Measurements from ENCODE around the gene LARP1.
"Not testable (repeated sequence)": the region's sequence is repeated elsewhere in the genome, so short reads cannot be mapped to it uniquely, and the experiment has no call there.

LARP1 gene

GRCh38 chr5:154755361-154756008 lies at the start of gene LARP1:
TSS of gene LARP1 (plus strand) at chr5:154755377. CDS start at chr5:154755758, 381 bp downstream.
- no peak for DNase-seq

GRCh38 chr5:154706416-154706815 lies 48.8 kb upstream of the LARP1 start:
- DNase-seq, result no peak

GRCh38 chr5:154707641-154708040 lies 47.5 kb upstream of the LARP1 start:
- DNase-seq, result no peak

- DNase-seq, result no peak
Observed at GRCh38 chr5:154708207-154708606, 47.0 kb upstream of the LARP1 start.

- DNase-seq, result no peak
Observed at GRCh38 chr5:154708846-154709245, 46.3 kb upstream of the LARP1 start.

GRCh38 chr5:154709368-154710305 lies 45.5 kb upstream of the LARP1 start:
- no peak for DNase-seq

GRCh38 chr5:154712518-154713437 lies 42.4 kb upstream of the LARP1 start:
- DNase-seq, result no peak

- no peak for DNase-seq
Observed at GRCh38 chr5:154713615-154714125, 41.5 kb upstream of the LARP1 start.

- DNase-seq, result no peak
Observed at GRCh38 chr5:154714266-154714986, 40.8 kb upstream of the LARP1 start.

GRCh38 chr5:154721481-154722058 lies 33.6 kb upstream of the LARP1 start:
- DNase-seq, result no peak

GRCh38 chr5:154722097-154722496 lies 33.1 kb upstream of the LARP1 start:
- no peak for DNase-seq

GRCh38 chr5:154722936-154723335 lies 32.2 kb upstream of the LARP1 start:
- no peak for DNase-seq

GRCh38 chr5:154723740-154724505 lies 31.3 kb upstream of the LARP1 start:
- no peak for DNase-seq

- DNase-seq, result no peak
Observed at GRCh38 chr5:154727361-154727760, 27.8 kb upstream of the LARP1 start.

GRCh38 chr5:154728939-154729588 lies 26.1 kb upstream of the LARP1 start:
- DNase-seq, result no peak

- DNase-seq, result no peak
Observed at GRCh38 chr5:154729613-154730012, 25.6 kb upstream of the LARP1 start.

GRCh38 chr5:154730761-154731160 lies 24.4 kb upstream of the LARP1 start:
- DNase-seq, result not testable (repeated sequence)

GRCh38 chr5:154732212-154732611 lies 23.0 kb upstream of the LARP1 start:
- DNase-seq, result no peak

- no peak for DNase-seq
Observed at GRCh38 chr5:154734370-154735248, 20.6 kb upstream of the LARP1 start.
